ENCODE measurements around the gene SMS. TPM values are rescaled to one million over a fixed set of nuclear protein-coding genes. Genes with fewer than 3 reads are reported as not detected.
A peak's percentile ranks its signal among the peaks of the same experiment; 100 is the strongest.

Gene SMS
- total RNA-seq, 1 donor from 2014 or later: 96.5 TPM

DNA sequence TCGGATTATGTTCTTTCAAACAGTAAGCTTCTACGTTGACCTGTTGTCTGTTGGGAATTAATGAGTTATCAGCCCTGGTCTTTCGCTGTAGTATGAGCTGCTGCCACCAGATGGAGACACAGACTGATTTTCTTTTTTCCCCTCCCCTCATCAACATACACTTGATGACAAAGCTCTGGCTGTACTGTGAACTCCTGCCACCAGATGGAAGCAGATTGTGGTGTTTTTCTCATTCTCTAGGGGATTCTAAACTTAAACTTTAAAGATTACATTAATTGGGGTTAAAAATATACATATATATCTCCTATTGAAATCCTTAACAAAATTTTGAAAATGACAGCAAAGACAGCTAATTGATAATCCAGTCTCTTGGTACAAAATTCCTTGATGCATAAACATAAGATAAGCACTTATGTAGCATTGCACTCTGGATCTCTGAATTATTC is 44.8 kb downstream of the SMS start:
- Mint-ChIP-seq H3K4me3 (ENCODE audit: unreplicated experiment) (no peak overlapping the region), H3K27me3 (ENCODE audit: unreplicated experiment) (peaks cover 2% of the 10 kb centered on the region), H3K9me3 (ENCODE audit: unreplicated experiment) (no peaks in the 10 kb centered on the region), H3K27ac (ENCODE audit: unreplicated experiment) (no peak overlapping the region), H3K4me1 (ENCODE audit: low read depth, unreplicated experiment) (no peaks in the 10 kb centered on the region), H3K36me3 (ENCODE audit: unreplicated experiment) (no peaks in the 10 kb centered on the region)
- TF ChIP-seq, protein P1, sequence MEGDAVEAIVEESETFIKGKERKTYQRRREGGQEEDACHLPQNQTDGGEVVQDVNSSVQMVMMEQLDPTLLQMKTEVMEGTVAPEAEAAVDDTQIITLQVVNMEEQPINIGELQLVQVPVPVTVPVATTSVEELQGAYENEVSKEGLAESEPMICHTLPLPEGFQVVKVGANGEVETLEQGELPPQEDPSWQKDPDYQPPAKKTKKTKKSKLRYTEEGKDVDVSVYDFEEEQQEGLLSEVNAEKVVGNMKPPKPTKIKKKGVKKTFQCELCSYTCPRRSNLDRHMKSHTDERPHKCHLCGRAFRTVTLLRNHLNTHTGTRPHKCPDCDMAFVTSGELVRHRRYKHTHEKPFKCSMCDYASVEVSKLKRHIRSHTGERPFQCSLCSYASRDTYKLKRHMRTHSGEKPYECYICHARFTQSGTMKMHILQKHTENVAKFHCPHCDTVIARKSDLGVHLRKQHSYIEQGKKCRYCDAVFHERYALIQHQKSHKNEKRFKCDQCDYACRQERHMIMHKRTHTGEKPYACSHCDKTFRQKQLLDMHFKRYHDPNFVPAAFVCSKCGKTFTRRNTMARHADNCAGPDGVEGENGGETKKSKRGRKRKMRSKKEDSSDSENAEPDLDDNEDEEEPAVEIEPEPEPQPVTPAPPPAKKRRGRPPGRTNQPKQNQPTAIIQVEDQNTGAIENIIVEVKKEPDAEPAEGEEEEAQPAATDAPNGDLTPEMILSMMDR (IDR thresholded peaks at IDR 0.05; ENCODE audit: partially characterized antibody, unreplicated experiment): peak; percentile 81
- DNase-seq: peak; percentile 54

DNA sequence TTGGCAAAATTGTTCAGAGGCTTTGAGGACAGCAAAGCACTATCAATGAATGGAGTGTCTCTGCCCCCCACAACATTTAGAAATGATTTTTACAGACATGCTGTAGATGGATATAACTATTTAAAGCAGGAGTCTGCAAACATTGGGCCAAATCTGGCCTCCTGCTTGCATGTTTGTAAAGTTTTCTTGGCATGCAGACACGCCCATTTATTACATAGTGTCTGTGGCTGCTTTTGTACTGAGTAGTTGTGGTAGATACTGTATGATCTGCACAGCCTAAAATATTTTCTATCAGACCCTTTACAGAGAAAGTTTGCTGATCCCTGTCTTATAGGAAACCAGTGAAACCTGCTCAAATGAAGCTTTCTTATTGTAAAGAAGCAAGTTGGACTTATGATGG is 46.1 kb downstream of the SMS start:
- H3K9me3 Mint-ChIP-seq (ENCODE audit: unreplicated experiment): no peaks in the 10 kb centered on the region
- H3K27ac Mint-ChIP-seq (ENCODE audit: unreplicated experiment): no peak overlapping the region
- H3K4me1 Mint-ChIP-seq (ENCODE audit: low read depth, unreplicated experiment): no peaks in the 10 kb centered on the region
- no peaks in the 10 kb centered on the region for H3K36me3 Mint-ChIP-seq (ENCODE audit: unreplicated experiment)
- H3K4me3 Mint-ChIP-seq (ENCODE audit: unreplicated experiment): no peak overlapping the region
- H3K27me3 Mint-ChIP-seq (ENCODE audit: unreplicated experiment): peaks cover 2% of the 10 kb centered on the region
- TF ChIP-seq, protein P1 (IDR thresholded peaks at IDR 0.05; ENCODE audit: partially characterized antibody, unreplicated experiment): no peak
- DNase-seq: no peak

DNA sequence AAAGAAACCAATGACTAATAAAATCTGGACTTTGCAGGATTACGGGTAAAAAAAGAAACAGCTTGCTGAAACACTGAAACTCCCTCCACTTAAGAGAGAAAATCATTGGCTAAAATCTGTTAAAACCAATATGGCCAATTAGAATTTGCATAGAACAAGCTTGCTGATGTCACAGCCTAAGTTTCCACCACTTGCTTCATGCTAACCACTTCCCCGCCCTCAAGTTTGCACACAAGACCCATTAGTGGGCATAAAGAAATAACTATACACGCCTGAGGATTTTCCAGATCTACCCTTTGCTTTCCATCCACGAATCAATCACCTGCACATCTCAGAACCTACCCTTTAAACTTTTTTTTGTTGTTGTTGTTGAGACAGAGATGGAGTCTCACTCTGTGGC is 48.9 kb downstream of the SMS start:
- Mint-ChIP-seq H3K4me1 (ENCODE audit: low read depth, unreplicated experiment) (no peaks in the 10 kb centered on the region), H3K27ac (ENCODE audit: unreplicated experiment) (no peak overlapping the region), H3K27me3 (ENCODE audit: unreplicated experiment) (peaks cover 2% of the 10 kb centered on the region), H3K36me3 (ENCODE audit: unreplicated experiment) (no peaks in the 10 kb centered on the region), H3K4me3 (ENCODE audit: unreplicated experiment) (no peak overlapping the region), H3K9me3 (ENCODE audit: unreplicated experiment) (no peaks in the 10 kb centered on the region)
- no peak for DNase-seq
- TF ChIP-seq, protein P1 (IDR thresholded peaks at IDR 0.05; ENCODE audit: partially characterized antibody, unreplicated experiment): no peak

DNA sequence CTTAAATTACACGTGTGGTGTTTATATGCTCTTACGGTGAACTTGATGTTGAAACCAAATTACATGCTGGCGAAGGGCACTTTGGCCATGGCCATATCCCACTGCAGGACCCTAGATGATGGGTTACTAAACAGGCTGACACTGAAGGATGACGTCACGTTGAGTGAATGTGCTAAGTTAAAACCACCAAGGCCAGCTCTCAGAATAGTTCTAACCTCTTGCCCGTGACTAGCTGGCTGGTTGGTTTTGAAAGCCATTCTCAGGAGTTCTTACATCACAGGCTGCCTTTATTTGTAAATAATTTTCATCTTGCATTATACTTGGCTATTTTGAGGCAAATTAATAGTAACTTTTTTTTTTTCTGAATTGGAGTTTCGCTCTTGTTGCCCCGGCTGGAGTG is 50.3 kb downstream of the SMS start:
- DNase-seq: no peak
- TF ChIP-seq, protein P1 (IDR thresholded peaks at IDR 0.05; ENCODE audit: partially characterized antibody, unreplicated experiment): no peak
- H3K27ac Mint-ChIP-seq (ENCODE audit: unreplicated experiment): no peak overlapping the region
- no peaks in the 10 kb centered on the region for H3K27me3 Mint-ChIP-seq (ENCODE audit: unreplicated experiment)
- H3K36me3 Mint-ChIP-seq (ENCODE audit: unreplicated experiment): no peaks in the 10 kb centered on the region
- H3K4me1 Mint-ChIP-seq (ENCODE audit: low read depth, unreplicated experiment): no peaks in the 10 kb centered on the region
- H3K4me3 Mint-ChIP-seq (ENCODE audit: unreplicated experiment): no peak overlapping the region
- H3K9me3 Mint-ChIP-seq (ENCODE audit: unreplicated experiment): no peaks in the 10 kb centered on the region

DNA sequence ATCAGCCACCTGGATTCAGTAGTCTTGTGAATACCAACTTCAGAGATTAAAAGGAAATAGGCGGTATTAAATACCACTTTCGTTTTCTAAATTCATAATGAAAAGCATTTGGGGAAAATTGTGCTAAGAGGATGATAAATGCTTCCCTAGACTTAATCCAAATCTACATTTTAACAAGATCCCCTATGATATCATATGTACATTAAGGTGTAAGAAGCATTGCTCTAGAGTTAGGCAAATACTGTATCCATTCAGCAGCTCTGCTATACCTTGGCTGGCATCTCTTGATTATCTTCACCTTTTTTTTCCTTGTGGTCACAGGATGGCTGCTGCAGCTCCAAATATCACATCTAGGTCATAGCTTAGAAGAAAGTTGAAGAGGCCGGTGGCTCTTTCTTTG is 51.0 kb downstream of the SMS start:
- H3K36me3 Mint-ChIP-seq (ENCODE audit: unreplicated experiment): no peaks in the 10 kb centered on the region
- H3K9me3 Mint-ChIP-seq (ENCODE audit: unreplicated experiment): no peaks in the 10 kb centered on the region
- no peak overlapping the region for H3K4me3 Mint-ChIP-seq (ENCODE audit: unreplicated experiment)
- TF ChIP-seq, protein P1 (IDR thresholded peaks at IDR 0.05; ENCODE audit: partially characterized antibody, unreplicated experiment): no peak
- H3K27ac Mint-ChIP-seq (ENCODE audit: unreplicated experiment): no peak overlapping the region
- no peak for DNase-seq
- peaks cover under 1% of the 10 kb centered on the region for H3K4me1 Mint-ChIP-seq (ENCODE audit: low read depth, unreplicated experiment)
- H3K27me3 Mint-ChIP-seq (ENCODE audit: unreplicated experiment): no peaks in the 10 kb centered on the region

Measured in glutamatergic neuron (in vitro differentiated cells).